Brain microvascular endothelial cell (primary cell): ENCODE data around the gene ARID5B.

Experiments
- DNase-seq: peaks from one replicate; pipeline ENCODE4 v3.0.0-alpha.2; 2020
- H3K27ac ChIP-seq: fragments of 250-450 bp; sonication (Bioruptor Pico); 2 replicates; pipeline ENCODE4 v1.5.1; 2020; ENCODE audit warnings: mild to moderate bottlenecking, moderate library complexity
- H3K27me3 ChIP-seq: fragments of 250-450 bp; sonication (Bioruptor Pico); replicated peaks from 2 replicates; pipeline ENCODE4 v1.5.1; 2020; ENCODE audit warnings: mild to moderate bottlenecking
- H3K36me3 ChIP-seq: fragments of 250-450 bp; sonication (Bioruptor Pico); replicated peaks from 2 replicates; pipeline ENCODE4 v1.5.1; 2020; ENCODE audit warnings: mild to moderate bottlenecking
- H3K4me3 ChIP-seq: 2 replicates; pipeline ENCODE4 v1.5.1; 2011; ENCODE audit warnings: low read depth, mild to moderate bottlenecking, control low read depth, low read length, moderate library complexity
- CTCF ChIP-seq: IDR thresholded peaks from 2 replicates; pipeline ENCODE4 v1.5.1; 2011; ENCODE audit warnings: low read depth, mild to moderate bottlenecking, moderate library complexity, low read length, control low read depth, inconsistent platforms; ENCODE audit errors: missing control alignments
- in situ Hi-C: cut with HindIII; loops from 2 replicates; pipeline ENCODE4 v1.10.0; 2017; ENCODE audit warnings: low sequenced_read_pairs, low pct_ligation_motif_present

Gene ARID5B

GRCh38 chr10:61904733-61905725, 3.5 kb downstream of the ARID5B start:
- Histone ChIP-seq H3K27ac (peak overlapping the region; percentile 17), H3K36me3 (no peaks in the 10 kb centered on the region), H3K4me3 (no peak overlapping the region), H3K27me3 (no peaks in the 10 kb centered on the region)
- in situ Hi-C loops: no loop called here
- DNase-seq: peak; percentile 66
- TF ChIP-seq CTCF: peak; percentile 57

DNA sequence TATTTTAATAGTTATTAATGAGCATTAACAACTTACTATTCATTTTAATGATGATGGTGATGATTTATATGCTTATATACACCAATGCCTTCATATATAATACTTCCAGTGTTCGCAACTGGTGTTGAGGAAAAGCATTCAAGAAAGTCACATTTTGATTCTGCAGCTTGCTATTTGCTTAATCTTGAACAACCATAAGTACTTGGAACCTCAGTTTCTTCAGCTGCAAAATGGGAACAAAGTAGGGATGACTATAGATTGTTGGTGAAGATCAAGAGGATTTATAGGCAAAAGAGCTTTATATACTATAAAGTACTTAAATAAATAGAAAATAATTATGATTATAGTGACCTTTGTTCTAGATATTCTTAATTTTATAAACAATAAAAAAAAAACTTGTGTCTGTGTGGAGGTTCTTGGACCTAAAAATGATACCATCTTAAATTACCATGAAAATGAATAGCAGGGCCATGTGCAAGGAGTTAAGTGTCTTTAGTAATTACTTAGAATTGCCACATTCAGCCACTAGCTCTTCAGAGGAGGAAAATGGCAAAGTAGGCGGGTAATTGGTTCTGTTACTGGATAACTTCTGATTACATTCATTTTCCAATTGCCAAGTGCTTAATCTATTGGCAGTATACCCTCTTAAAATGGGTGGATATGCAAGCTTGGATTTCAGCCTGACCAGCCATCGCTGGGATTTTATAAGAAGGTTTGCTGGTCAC, 4.5 kb downstream of the ARID5B start:
- Histone ChIP-seq H3K36me3 (no peaks in the 10 kb centered on the region), H3K27ac (no peak overlapping the region), H3K4me3 (no peak overlapping the region), H3K27me3 (no peaks in the 10 kb centered on the region)
- no peak for TF ChIP-seq CTCF
- in situ Hi-C loops: no loop called here
- DNase-seq: no peak

GRCh38 chr10:61906562-61906901, 5.0 kb downstream of the ARID5B start:
- Histone ChIP-seq H3K27me3 (no peaks in the 10 kb centered on the region), H3K27ac (no peak overlapping the region), H3K4me3 (no peak overlapping the region), H3K36me3 (no peaks in the 10 kb centered on the region)
- in situ Hi-C loops: no loop called here
- DNase-seq: no peak
- no peak for TF ChIP-seq CTCF

- DNase-seq: no peak
- no peak overlapping the region for H3K4me3 ChIP-seq
- in situ Hi-C loops: no loop called here
- no peaks in the 10 kb centered on the region for H3K27me3 ChIP-seq
- H3K36me3 ChIP-seq: no peaks in the 10 kb centered on the region
- TF ChIP-seq CTCF: no peak
- H3K27ac ChIP-seq: no peak overlapping the region
Observed at GRCh38 chr10:61907011-61907410, 5.5 kb downstream of the ARID5B start.

DNA sequence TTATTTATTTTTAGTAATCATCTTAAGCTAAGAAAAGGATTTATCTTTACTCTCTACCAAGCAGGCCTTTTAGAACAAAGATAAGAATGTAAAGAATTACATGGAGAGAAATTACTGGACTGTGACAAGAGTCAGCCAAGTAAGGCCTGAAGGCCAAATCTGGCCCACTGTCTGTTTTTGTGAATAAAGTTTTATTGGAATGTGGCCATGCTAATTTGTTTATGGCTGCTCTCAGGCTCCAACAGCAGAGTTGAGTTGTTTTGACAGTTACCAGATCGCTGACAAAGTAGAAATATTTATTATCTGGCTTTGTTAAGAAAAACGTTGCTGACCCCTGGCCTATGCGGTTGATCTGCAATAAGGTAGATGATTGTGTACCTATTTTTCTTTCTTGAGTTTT, 6.1 kb downstream of the ARID5B start:
- Histone ChIP-seq H3K4me3 (no peak overlapping the region), H3K36me3 (no peaks in the 10 kb centered on the region), H3K27me3 (no peaks in the 10 kb centered on the region), H3K27ac (no peak overlapping the region)
- DNase-seq: no peak
- in situ Hi-C loops: no loop called here
- TF ChIP-seq CTCF: no peak
